ENCODE data around the gene SLC35B4.

The SLC35B4 gene

GRCh38 chr7:134289423-134289822 is 27.3 kb downstream of the SLC35B4 start:
- DNase-seq, result no peak

GRCh38 chr7:134287916-134288659 is 28.6 kb downstream of the SLC35B4 start:
- DNase-seq, result no peak

GRCh38 chr7:134284952-134285351 is 31.8 kb downstream of the SLC35B4 start:
- no peak for DNase-seq

- DNase-seq, result no peak
Measured at GRCh38 chr7:134284011-134284410, 32.7 kb downstream of the SLC35B4 start.

GRCh38 chr7:134280508-134280907 is 36.2 kb downstream of the SLC35B4 start:
- DNase-seq, result no peak

- no peak for DNase-seq
Measured at GRCh38 chr7:134279898-134280297, 36.8 kb downstream of the SLC35B4 start.

GRCh38 chr7:134279336-134279735 is 37.4 kb downstream of the SLC35B4 start:
- no peak for DNase-seq

- no peak for DNase-seq
Measured at GRCh38 chr7:134278502-134279153, 38.1 kb downstream of the SLC35B4 start.

GRCh38 chr7:134276951-134277350 is 39.8 kb downstream of the SLC35B4 start:
- DNase-seq, result no peak

GRCh38 chr7:134262322-134262721 is 54.4 kb downstream of the SLC35B4 start:
- no peak for DNase-seq

- DNase-seq, result no peak
Measured at GRCh38 chr7:134255814-134256213, 60.9 kb downstream of the SLC35B4 start.

GRCh38 chr7:134254311-134254710 is 62.4 kb downstream of the SLC35B4 start:
- no peak for DNase-seq

GRCh38 chr7:134248196-134248595 is 68.5 kb downstream of the SLC35B4 start:
- no peak for DNase-seq

GRCh38 chr7:134246761-134247160 is 70.0 kb downstream of the SLC35B4 start:
- DNase-seq, result no peak

GRCh38 chr7:134246347-134246746 is 70.4 kb downstream of the SLC35B4 start:
- no peak for DNase-seq

GRCh38 chr7:134245253-134245652 is 71.5 kb downstream of the SLC35B4 start:
- no peak for DNase-seq
